Prostate gland (tissue), 2 donors: Measurements from ENCODE around the gene TYW1B. TPM values are rescaled to one million over a fixed set of nuclear protein-coding genes. Genes with fewer than 3 reads are reported as not detected.
"Not testable (repeated sequence)": the region's sequence is repeated elsewhere in the genome, so short reads cannot be mapped to it uniquely, and the experiment has no call there.

Experiments
- DNase-seq: peaks from one replicate; pipeline ENCODE4 v3.0.0-alpha.2; 2019; ENCODE audit warnings: low spot score
- H3K27ac ChIP-seq, 2 donors: fragments of 200-600 bp; sonication (generic); 2 replicates each; pipeline ENCODE4 v1.5.1; 2017 to 2019
- H3K27me3 ChIP-seq: fragments of 200-600 bp; sonication (generic); replicated peaks from 2 replicates; pipeline ENCODE4 v1.5.1; 2019; ENCODE audit not compliant: insufficient read depth
- H3K36me3 ChIP-seq, 2 donors: fragments of 200-600 bp; sonication (generic); 1 replicate in 1 of 2; 2 replicates in 1 of 2; pipeline versions ENCODE4 v1.5.1 to v1.8.1; 2017 to 2019
- H3K4me1 ChIP-seq: fragments of 200-600 bp; sonication (generic); replicated peaks from 2 replicates; pipeline ENCODE4 v1.5.1; 2019
- H3K4me3 ChIP-seq, 2 donors: fragments of 200-600 bp; sonication (generic); 2 replicates each; pipeline ENCODE4 v1.5.1; 2017 to 2019
- H3K9me3 ChIP-seq: fragments of 200-600 bp; sonication (generic); 2 replicates; pipeline ENCODE4 v1.5.1; 2017
- CTCF ChIP-seq, 4 experiments: fragments of 200-600 bp in 2 of 4; fragments of 450-650 bp in 2 of 4; sonication (generic) in 2 of 4; IDR thresholded peaks; 1 replicate in 3 of 4; 2 replicates in 1 of 4; pipeline ENCODE4 v1.5.1; 2016 to 2019; ENCODE audit warnings: antibody characterized with exemption in 4 of 4, mild to moderate bottlenecking in 2 of 4, moderate library complexity in 2 of 4
- POLR2A ChIP-seq: fragments of 450-650 bp; IDR thresholded peaks from one replicate; pipeline ENCODE4 v1.6.1; 2016; ENCODE audit warnings: antibody characterized with exemption, mild to moderate bottlenecking
- POLR2AphosphoS5 ChIP-seq: sonication (generic); formaldehyde crosslinking; IDR thresholded peaks from one replicate; pipeline ENCODE4 v1.6.1; 2017; ENCODE audit warnings: antibody characterized with exemption
- WGBS: methylation state at CpG from one replicate; pipeline ENCODE4 v1.1.5; 2018; 5-methylcytosine and 5-hydroxymethylcytosine counted together
- intact Hi-C: fragments of 100-400 bp; cut with DNase I; formaldehyde crosslinking; loops from one replicate; pipeline ENCODE4 v1.14.2; 2022
- total RNA-seq, 2 donors: library from RNA; depleted of rRNA; stranded (reverse); fragments of >200 nt; gene quantifications; one replicate each; pipeline ENCODE4 v1.1.0, GENCODE V29; 2016

TYW1B gene
- 1 to 10 TPM; 4.3 to 8.4 TPM for total RNA-seq

GRCh38 chr7:72827839-72828591 lies at the start of gene TYW1B:
Gene TYW1B (minus strand): TSS chr7:72828200. CDS start chr7:72828075, 125 bp downstream.
- DNase-seq, result peak; percentile 98
- Histone ChIP-seq H3K4me3 (peak within 1 kb of the TSS; percentile 64 to 79), H3K27ac (peak within 1 kb of the TSS; percentile 86 to 94)
- intact Hi-C loops, result loop anchor here (10.0 kb wide), 1 partner anchor 97 kb away; the partner anchor contains the start of gene POM121
- not testable (repeated sequence) for H3K9me3 ChIP-seq, H3K4me1 ChIP-seq, H3K27me3 ChIP-seq, H3K36me3 ChIP-seq
- TF ChIP-seq POLR2AphosphoS5, result peak; percentile 95
- TF ChIP-seq CTCF (IDR thresholded peaks at IDR 0.05), result peak in 2 of 4 experiments; percentile 33 to 41
- peak; percentile 91 for TF ChIP-seq POLR2A
- WGBS, result under 1% methylated on average over 43 of the region's 49 CpGs

GRCh38 chr7:72867591-72867990 lies 39.6 kb upstream of the TYW1B start:
- intact Hi-C loops, H3K4me3 ChIP-seq, H3K27me3 ChIP-seq, H3K36me3 ChIP-seq, H3K27ac ChIP-seq, H3K4me1 ChIP-seq, DNase-seq, H3K9me3 ChIP-seq: not testable (repeated sequence)
- 26% methylated on average over 6 of the region's 7 CpGs for WGBS

GRCh38 chr7:72858846-72859400 lies 30.9 kb upstream of the TYW1B start:
- H3K4me1 ChIP-seq, H3K4me3 ChIP-seq, DNase-seq, H3K36me3 ChIP-seq, H3K27ac ChIP-seq, intact Hi-C loops, H3K9me3 ChIP-seq, H3K27me3 ChIP-seq: not testable (repeated sequence)
- 79% methylated on average over 9 of the region's 9 CpGs for WGBS

GRCh38 chr7:72857925-72858324 lies 29.9 kb upstream of the TYW1B start:
- DNase-seq, H3K27ac ChIP-seq, intact Hi-C loops, H3K4me3 ChIP-seq, H3K9me3 ChIP-seq, H3K36me3 ChIP-seq, H3K27me3 ChIP-seq, H3K4me1 ChIP-seq: not testable (repeated sequence)
- 31% methylated on average over 1 of the region's 1 CpG for WGBS

- intact Hi-C loops, H3K27me3 ChIP-seq, H3K27ac ChIP-seq, H3K9me3 ChIP-seq, DNase-seq, H3K4me1 ChIP-seq, H3K36me3 ChIP-seq, H3K4me3 ChIP-seq: not testable (repeated sequence)
- WGBS, result 92% methylated on average over 6 of the region's 6 CpGs
These were observed 27.3 kb upstream of the TYW1B start for GRCh38 chr7:72855261-72855660.

- H3K27ac ChIP-seq, DNase-seq, H3K36me3 ChIP-seq, H3K4me3 ChIP-seq, H3K27me3 ChIP-seq, intact Hi-C loops, H3K9me3 ChIP-seq, H3K4me1 ChIP-seq: not testable (repeated sequence)
- WGBS, result 100% methylated on average over 1 of the region's 2 CpGs
These were observed 24.9 kb upstream of the TYW1B start for GRCh38 chr7:72852937-72853336.

- H3K27me3 ChIP-seq, H3K9me3 ChIP-seq, intact Hi-C loops, DNase-seq, H3K4me1 ChIP-seq, H3K27ac ChIP-seq, H3K4me3 ChIP-seq, H3K36me3 ChIP-seq: not testable (repeated sequence)
- WGBS, result 74% methylated on average over 3 of the region's 3 CpGs
These were observed 22.7 kb upstream of the TYW1B start for GRCh38 chr7:72850746-72851145.

- H3K27ac ChIP-seq, H3K9me3 ChIP-seq, H3K4me1 ChIP-seq, H3K4me3 ChIP-seq, intact Hi-C loops, DNase-seq, H3K27me3 ChIP-seq, H3K36me3 ChIP-seq: not testable (repeated sequence)
- whole genome bisulfite sequencing, result 95% methylated on average over 15 of the region's 15 CpGs
These were observed 16.1 kb upstream of the TYW1B start for GRCh38 chr7:72844146-72844545.

- WGBS, result 82% methylated on average over 4 of the region's 4 CpGs
- H3K36me3 ChIP-seq, H3K27ac ChIP-seq, H3K9me3 ChIP-seq, H3K27me3 ChIP-seq, H3K4me3 ChIP-seq, H3K4me1 ChIP-seq, intact Hi-C loops, DNase-seq: not testable (repeated sequence)
These were observed 15.2 kb upstream of the TYW1B start for GRCh38 chr7:72843166-72843565.

- H3K4me3 ChIP-seq, H3K27me3 ChIP-seq, H3K36me3 ChIP-seq, H3K27ac ChIP-seq, H3K9me3 ChIP-seq, intact Hi-C loops, H3K4me1 ChIP-seq, DNase-seq: not testable (repeated sequence)
- 96% methylated on average over 6 of the region's 6 CpGs for WGBS
These were observed 13.0 kb upstream of the TYW1B start for GRCh38 chr7:72840966-72841511.

- intact Hi-C loops, H3K4me3 ChIP-seq, DNase-seq, H3K27ac ChIP-seq, H3K9me3 ChIP-seq, H3K4me1 ChIP-seq, H3K36me3 ChIP-seq, H3K27me3 ChIP-seq: not testable (repeated sequence)
- over 99% methylated on average over 6 of the region's 6 CpGs for WGBS
These were observed 10.3 kb upstream of the TYW1B start for GRCh38 chr7:72838315-72838714.
